CD4-positive, alpha-beta T cell treated with Interleukin-17A for 4 hours (primary cell): ENCODE measurements around the gene DUSP1.

Source experiments
- DNase-seq: peaks from one replicate; pipeline ENCODE4 v3.0.0-alpha.2; 2020; ENCODE audit warnings: mixed read lengths

The DUSP1 gene

DNA sequence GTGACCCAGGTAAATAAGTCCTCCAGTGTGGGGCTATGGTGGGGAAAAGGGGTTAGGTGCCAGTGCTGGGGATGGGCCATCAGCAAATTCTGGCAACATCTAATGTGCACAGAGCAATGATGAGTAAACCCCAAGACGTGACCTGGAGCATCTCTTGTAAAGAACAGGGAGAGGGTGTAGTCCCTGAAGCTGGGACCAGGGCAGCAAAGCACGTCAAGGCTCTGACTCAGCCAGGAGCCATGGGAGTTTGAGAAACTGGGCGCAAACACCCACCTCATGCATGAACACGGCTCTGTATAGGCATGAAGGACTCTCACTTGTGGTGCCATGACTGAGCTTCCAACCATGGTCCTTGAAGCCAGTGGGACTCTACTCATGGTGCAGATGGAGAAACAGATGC is 51.8 kb downstream of the DUSP1 start:
- no peak for DNase-seq

DNA sequence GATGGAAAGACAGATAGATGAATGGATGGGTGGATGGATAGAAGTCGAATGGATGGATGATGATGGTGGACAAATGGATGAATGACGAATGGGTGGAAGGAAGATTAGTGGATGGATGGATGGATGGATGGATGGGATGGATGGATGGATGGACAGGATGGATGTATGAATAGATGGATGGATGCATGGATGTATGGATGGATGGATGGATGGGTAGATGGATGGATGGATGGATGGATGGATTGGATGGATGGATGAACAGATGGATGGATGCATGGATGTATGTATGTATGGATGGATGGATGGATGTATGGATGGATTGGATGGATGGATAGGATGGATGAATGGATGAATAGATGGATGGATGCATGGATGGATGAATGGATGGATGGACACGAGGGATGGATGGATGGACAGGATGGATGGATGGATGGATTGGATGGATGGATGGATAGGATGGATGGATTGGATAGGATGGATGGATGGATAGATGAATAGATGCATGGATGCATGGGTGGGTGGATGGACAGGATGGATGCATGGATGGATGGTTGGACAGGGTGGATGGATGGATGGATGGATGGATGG is 52.4 kb downstream of the DUSP1 start:
- DNase-seq: no peak
